Glutamatergic neuron (in vitro differentiated cells): ENCODE measurements around the gene DESI2. TPM values are rescaled to one million over a fixed set of nuclear protein-coding genes. Genes with fewer than 3 reads are reported as not detected.
"Not testable (repeated sequence)": the region's sequence is repeated elsewhere in the genome, so short reads cannot be mapped to it uniquely, and the experiment has no call there.

ENCODE experiments used
- DNase-seq: peaks from one replicate; pipeline ENCODE4 v3.0.0; 2022
- H3K27ac Mint-ChIP-seq: one replicate; pipeline ENCODE4 v1.8.0; 2020; ENCODE audit warnings: mild to moderate bottlenecking, mixed read lengths, inconsistent platforms; ENCODE audit not compliant: unreplicated experiment
- H3K27me3 Mint-ChIP-seq: one replicate; pipeline ENCODE4 v1.8.0; 2020; ENCODE audit warnings: mild to moderate bottlenecking, moderate library complexity, mixed read lengths, inconsistent platforms; ENCODE audit not compliant: unreplicated experiment
- H3K36me3 Mint-ChIP-seq: one replicate; pipeline ENCODE4 v1.8.0; 2020; ENCODE audit warnings: mild to moderate bottlenecking, mixed read lengths, inconsistent platforms; ENCODE audit not compliant: unreplicated experiment
- H3K4me1 Mint-ChIP-seq: one replicate; pipeline ENCODE4 v1.8.0; 2020; ENCODE audit warnings: mild to moderate bottlenecking, low read depth, mixed read lengths, inconsistent platforms; ENCODE audit not compliant: unreplicated experiment
- H3K4me3 Mint-ChIP-seq: one replicate; pipeline ENCODE4 v1.8.0; 2020; ENCODE audit warnings: mild to moderate bottlenecking, mixed read lengths, inconsistent platforms; ENCODE audit not compliant: unreplicated experiment
- H3K9me3 Mint-ChIP-seq: one replicate; pipeline ENCODE4 v1.8.0; 2020; ENCODE audit warnings: mild to moderate bottlenecking, moderate library complexity, mixed read lengths, inconsistent platforms; ENCODE audit not compliant: unreplicated experiment
- CTCF ChIP-seq: fragments of 200-600 bp; sonication (generic); IDR thresholded peaks from one replicate; pipeline ENCODE4 v1.5.0; 2021; ENCODE audit not compliant: partially characterized antibody, unreplicated experiment
- total RNA-seq: library from RNA; stranded (reverse); fragmentation: NEBNext Ultra II Directional; extraction: Animal tissue kit (Norgen Biotek cat#: 25700); gene quantifications from one replicate; pipeline ENCODE4 v1.2.1, GENCODE V29; 2021; ENCODE audit not compliant: unreplicated experiment

Gene DESI2
- total RNA-seq, 1 donor from 2014 or later, result 25.9 TPM

DNA sequence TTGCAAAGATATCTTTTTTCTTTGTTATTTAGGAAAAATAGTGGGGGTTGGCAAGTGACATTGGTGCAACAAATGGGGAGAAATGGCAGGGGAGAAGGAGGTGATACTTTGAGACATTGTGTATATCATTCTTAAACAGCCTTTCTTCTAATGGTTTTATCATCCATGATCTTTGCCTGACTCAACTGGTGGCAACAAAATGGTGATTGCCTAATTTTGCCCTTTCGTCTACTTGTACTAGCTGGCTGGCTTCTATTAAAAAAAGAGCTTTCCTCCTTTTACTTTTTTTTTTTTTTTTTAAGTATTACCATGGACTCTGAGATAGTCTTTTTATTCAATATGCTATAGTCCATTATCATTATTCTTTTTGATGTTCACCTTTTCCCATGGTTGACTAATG lies 27.7 kb downstream of the DESI2 start:
- DNase-seq, result no peak
- no peaks in the 10 kb centered on the region for H3K36me3 Mint-ChIP-seq
- TF ChIP-seq CTCF, result no peak
- H3K4me3 Mint-ChIP-seq, result no peak overlapping the region
- H3K27me3 Mint-ChIP-seq, result no peaks in the 10 kb centered on the region
- H3K4me1 Mint-ChIP-seq, result no peaks in the 10 kb centered on the region
- no peak overlapping the region for H3K27ac Mint-ChIP-seq
- H3K9me3 Mint-ChIP-seq, result peaks cover 4% of the 10 kb centered on the region

DNA sequence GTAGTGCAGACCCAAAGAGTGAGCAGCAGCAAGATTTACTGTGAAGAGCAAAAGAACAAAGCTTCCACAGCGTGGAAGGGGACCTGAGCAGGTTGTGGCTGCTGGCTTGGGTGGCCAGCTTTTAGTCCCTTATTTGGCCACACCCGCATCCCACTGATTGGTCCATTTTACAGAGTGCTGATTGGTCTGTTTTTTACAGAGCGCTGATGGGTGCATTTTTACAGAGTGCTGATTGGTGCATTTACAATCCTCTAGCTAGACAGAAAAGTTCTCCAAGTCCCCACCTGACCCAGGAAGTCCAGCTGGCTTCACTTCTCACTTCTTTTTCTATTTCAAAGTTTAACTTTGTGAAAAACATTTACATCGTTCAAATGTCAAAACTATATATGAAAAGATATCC lies 29.2 kb downstream of the DESI2 start:
- H3K27me3 Mint-ChIP-seq, DNase-seq, H3K4me3 Mint-ChIP-seq, H3K9me3 Mint-ChIP-seq, H3K27ac Mint-ChIP-seq, H3K36me3 Mint-ChIP-seq, H3K4me1 Mint-ChIP-seq: not testable (repeated sequence)

- DNase-seq, result no peak
- H3K9me3 Mint-ChIP-seq, result no peaks in the 10 kb centered on the region
- TF ChIP-seq CTCF, result no peak
- no peak overlapping the region for H3K27ac Mint-ChIP-seq
- H3K27me3 Mint-ChIP-seq, result no peaks in the 10 kb centered on the region
- H3K4me3 Mint-ChIP-seq, result no peak overlapping the region
- H3K4me1 Mint-ChIP-seq, result peaks cover 3% of the 10 kb centered on the region
- H3K36me3 Mint-ChIP-seq, result peaks cover 17% of the 10 kb centered on the region
These were observed 43.0 kb downstream of the DESI2 start for GRCh38 chr1:244695937-244696336.

- TF ChIP-seq CTCF, result no peak
These were observed 46.8 kb downstream of the DESI2 start for GRCh38 chr1:244699741-244700140.

GRCh38 chr1:244700808-244701207 lies 47.9 kb downstream of the DESI2 start:
- no peaks in the 10 kb centered on the region for H3K9me3 Mint-ChIP-seq
- H3K36me3 Mint-ChIP-seq, result peaks cover 22% of the 10 kb centered on the region
- TF ChIP-seq CTCF, result no peak
- no peak overlapping the region for H3K27ac Mint-ChIP-seq
- H3K4me3 Mint-ChIP-seq, result no peak overlapping the region
- H3K27me3 Mint-ChIP-seq, result no peaks in the 10 kb centered on the region
- H3K4me1 Mint-ChIP-seq, result no peaks in the 10 kb centered on the region
- DNase-seq, result no peak

More at GRCh38 chr1:244699741-244700140, 46.8 kb downstream of the DESI2 start:
- DNase-seq, result no peak
- no peaks in the 10 kb centered on the region for H3K9me3 Mint-ChIP-seq
- no peak overlapping the region for H3K4me3 Mint-ChIP-seq
- peaks cover 22% of the 10 kb centered on the region for H3K36me3 Mint-ChIP-seq
- no peak overlapping the region for H3K27ac Mint-ChIP-seq
- H3K4me1 Mint-ChIP-seq, result no peaks in the 10 kb centered on the region
- H3K27me3 Mint-ChIP-seq, result no peaks in the 10 kb centered on the region

DNA sequence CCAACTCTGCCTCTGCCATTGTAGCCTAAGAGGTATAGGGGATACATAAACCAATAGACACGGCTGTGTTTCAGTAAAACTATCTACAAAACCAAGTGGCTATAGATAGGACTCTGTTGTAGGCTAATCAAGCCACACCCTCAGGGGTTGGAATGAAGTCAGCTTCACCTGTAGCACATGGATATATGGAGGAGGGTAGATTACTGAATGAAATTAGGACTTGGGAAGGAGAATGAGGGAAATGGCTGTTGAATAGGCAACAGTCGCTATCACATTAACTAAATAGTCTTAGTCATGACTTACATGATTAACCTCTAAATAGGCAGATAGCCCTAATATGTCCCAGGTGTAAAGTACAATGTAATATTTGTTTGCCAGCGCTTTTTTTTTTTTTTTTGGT lies 49.7 kb downstream of the DESI2 start:
- H3K4me3 Mint-ChIP-seq, result no peak overlapping the region
- no peak for DNase-seq
- H3K36me3 Mint-ChIP-seq, result peaks cover 22% of the 10 kb centered on the region
- H3K4me1 Mint-ChIP-seq, result peaks cover 6% of the 10 kb centered on the region
- H3K27ac Mint-ChIP-seq, result no peak overlapping the region
- no peak for TF ChIP-seq CTCF
- H3K9me3 Mint-ChIP-seq, result no peaks in the 10 kb centered on the region
- H3K27me3 Mint-ChIP-seq, result no peaks in the 10 kb centered on the region
